ENCODE measurements around the gene OR1G1.
"Not testable (repeated sequence)": the region's sequence is repeated elsewhere in the genome, so short reads cannot be mapped to it uniquely, and the experiment has no call there.

Gene OR1G1

GRCh38 chr17:3127451-3127850 is at the start of gene OR1G1:
Gene OR1G1 (minus strand): TSS chr17:3127551. CDS start chr17:3127551, 0 bp downstream.
- DNase-seq, result no peak

- no peak for DNase-seq
Measured at GRCh38 chr17:3167574-3167973, 40.2 kb upstream of the OR1G1 start.

- DNase-seq, result no peak
Measured at GRCh38 chr17:3157218-3157617, 29.9 kb upstream of the OR1G1 start.

GRCh38 chr17:3137494-3137893 is 10.1 kb upstream of the OR1G1 start:
- not testable (repeated sequence) for DNase-seq

GRCh38 chr17:3104322-3104721 is 23.0 kb downstream of the OR1G1 start, which contains the start of gene OR1D2:
Gene OR1D2 (minus strand): TSS chr17:3104422. CDS start chr17:3092996, 11,426 bp downstream.
- no peak for DNase-seq

All from T1000 (cell line).